WTC11 (cell line): Measurements from ENCODE around the gene IRAK1. TPM values are rescaled to one million over a fixed set of nuclear protein-coding genes. Genes with fewer than 3 reads are reported as not detected.

ENCODE experiments used
- ATAC-seq: fragments of 200-7000 bp; cut with Tn5 transposase; 2 replicates; pipeline ENCODE4 v1.10.0; 2021; ENCODE audit warnings: mild to moderate bottlenecking, moderate library complexity
- CTCF ChIA-PET: fragments of 300-600 bp; sonication (Branson Sonifier 250); formaldehyde crosslinking; loops from one replicate; lab custom pipeline; 2021; ENCODE audit warnings: antibody characterized with exemption; lab: Charles Lee
- POLR2A ChIA-PET: fragments of 350-600 bp; sonication (Branson Sonifier 250); formaldehyde crosslinking; loops from one replicate; lab custom pipeline; 2021; ENCODE audit warnings: antibody characterized with exemption; lab: Charles Lee
- DNase-seq: peaks from one replicate; pipeline ENCODE4 v3.0.0; 2021; ENCODE audit warnings: low spot score
- H3K27ac Mint-ChIP-seq: 2 replicates; pipeline ENCODE4 v1.8.0; 2021; ENCODE audit warnings: mixed read lengths
- H3K27me3 Mint-ChIP-seq: 2 replicates; pipeline ENCODE4 v1.8.0; 2021; ENCODE audit warnings: low read depth, mild to moderate bottlenecking, moderate library complexity, mixed read lengths
- H3K36me3 Mint-ChIP-seq: 2 replicates; pipeline ENCODE4 v1.8.0; 2021; ENCODE audit warnings: mixed read lengths
- H3K4me1 Mint-ChIP-seq: 2 replicates; pipeline ENCODE4 v1.8.0; 2022; ENCODE audit warnings: mixed read lengths
- H3K4me3 Mint-ChIP-seq: 2 replicates; pipeline ENCODE4 v1.8.0; 2021; ENCODE audit warnings: mild to moderate bottlenecking, moderate library complexity, mixed read lengths
- H3K9me3 Mint-ChIP-seq: 2 replicates; pipeline ENCODE4 v1.8.0; 2021; ENCODE audit warnings: mixed read lengths
- ATF1 ChIP-seq: sonication (generic); formaldehyde crosslinking; IDR thresholded peaks from 2 replicates; pipeline ENCODE4 v1.8.1; 2023; ENCODE audit warnings: mild to moderate bottlenecking, moderate library complexity, missing genetic modification reagents
- CREM ChIP-seq: sonication (generic); formaldehyde crosslinking; IDR thresholded peaks from 2 replicates; pipeline ENCODE4 v1.8.1; 2022; ENCODE audit warnings: mild to moderate bottlenecking, missing genetic modification reagents, moderate library complexity
- ELF4 ChIP-seq: sonication (generic); formaldehyde crosslinking; IDR thresholded peaks from 2 replicates; pipeline ENCODE4 v1.8.1; 2022; ENCODE audit warnings: low read depth, mild to moderate bottlenecking, moderate library complexity, missing genetic modification reagents
- FOXP1 ChIP-seq: sonication (generic); formaldehyde crosslinking; IDR thresholded peaks from 2 replicates; pipeline ENCODE4 v1.8.0; 2022; ENCODE audit warnings: missing genetic modification reagents, mild to moderate bottlenecking, moderate library complexity, borderline replicate concordance
- JAZF1 ChIP-seq: fragments of 250-450 bp; sonication (Bioruptor Pico); IDR thresholded peaks from 2 replicates; pipeline ENCODE4 v1.9.0; 2021; ENCODE audit warnings: moderate library complexity, mild to moderate bottlenecking, inconsistent platforms
- JUN ChIP-seq: sonication (generic); formaldehyde crosslinking; IDR thresholded peaks from 2 replicates; pipeline ENCODE4 v1.8.0; 2023; ENCODE audit warnings: mild to moderate bottlenecking, missing genetic modification reagents
- NFE2L1 ChIP-seq: sonication (generic); formaldehyde crosslinking; IDR thresholded peaks from 2 replicates; pipeline ENCODE4 v1.8.1; 2023; ENCODE audit warnings: missing genetic modification reagents
- NR2C2 ChIP-seq: sonication (generic); formaldehyde crosslinking; IDR thresholded peaks from 2 replicates; pipeline ENCODE4 v1.8.0; 2022; ENCODE audit warnings: mild to moderate bottlenecking, missing genetic modification reagents
- RELA ChIP-seq: sonication (generic); formaldehyde crosslinking; IDR thresholded peaks from 2 replicates; pipeline ENCODE4 v1.8.1; 2022; ENCODE audit warnings: missing genetic modification reagents, mild to moderate bottlenecking, borderline replicate concordance
- TP53 ChIP-seq: sonication (generic); formaldehyde crosslinking; IDR thresholded peaks from 2 replicates; pipeline ENCODE4 v1.8.1; 2023; ENCODE audit warnings: mild to moderate bottlenecking, missing genetic modification reagents
- total RNA-seq: library from RNA; stranded (reverse); gene quantifications from 3 replicates; pipeline ENCODE4 v1.2.3, GENCODE V29; 2021
- TF ChIP-seq, protein P1 (sequence below): sonication (generic); formaldehyde crosslinking; IDR thresholded peaks from 2 replicates; pipeline ENCODE4 v1.8.1; 2023; ENCODE audit warnings: mild to moderate bottlenecking, moderate library complexity, missing genetic modification reagents
- TF ChIP-seq, protein P2 (sequence below): sonication (generic); formaldehyde crosslinking; IDR thresholded peaks from 2 replicates; pipeline ENCODE4 v1.8.1; 2022; ENCODE audit warnings: mild to moderate bottlenecking, moderate library complexity, missing genetic modification reagents
- TF ChIP-seq, protein P3 (sequence below): fragments of 200-600 bp; IDR thresholded peaks from 2 replicates; pipeline ENCODE4 v1.8.0; 2022; ENCODE audit warnings: antibody characterized with exemption
- TF ChIP-seq, protein P4 (sequence below): sonication (generic); formaldehyde crosslinking; IDR thresholded peaks from 2 replicates; pipeline ENCODE4 v1.8.0; 2022; ENCODE audit warnings: mild to moderate bottlenecking, missing genetic modification reagents
- TF ChIP-seq, protein P5 (sequence below): sonication (generic); formaldehyde crosslinking; IDR thresholded peaks from 2 replicates; pipeline ENCODE4 v1.8.1; 2022; ENCODE audit warnings: mild to moderate bottlenecking, missing genetic modification reagents, moderate library complexity, borderline replicate concordance
- TF ChIP-seq, protein P6 (sequence below): sonication (generic); formaldehyde crosslinking; IDR thresholded peaks from 2 replicates; pipeline ENCODE4 v1.8.1; 2022; ENCODE audit warnings: low read depth, mild to moderate bottlenecking, moderate library complexity, missing genetic modification reagents, borderline replicate concordance
- TF ChIP-seq, protein P7 (sequence below): sonication (generic); formaldehyde crosslinking; conservative IDR thresholded peaks from 2 replicates; pipeline ENCODE4 v1.8.1; 2023; ENCODE audit warnings: mild to moderate bottlenecking, low read depth, missing genetic modification reagents, moderate library complexity
- TF ChIP-seq, protein P8 (sequence below): sonication (generic); formaldehyde crosslinking; IDR thresholded peaks from 2 replicates; pipeline ENCODE4 v1.8.0; 2022; ENCODE audit warnings: mild to moderate bottlenecking, missing genetic modification reagents
- TF ChIP-seq, protein P9 (sequence below): fragments of 250-450 bp; sonication (Bioruptor Pico); IDR thresholded peaks from 2 replicates; pipeline ENCODE4 v1.9.0; 2021; ENCODE audit warnings: moderate library complexity, mild to moderate bottlenecking, inconsistent platforms, borderline replicate concordance

IRAK1 gene
- total RNA-seq, 1 experiment from 2014 or later, result 32.1 TPM

DNA sequence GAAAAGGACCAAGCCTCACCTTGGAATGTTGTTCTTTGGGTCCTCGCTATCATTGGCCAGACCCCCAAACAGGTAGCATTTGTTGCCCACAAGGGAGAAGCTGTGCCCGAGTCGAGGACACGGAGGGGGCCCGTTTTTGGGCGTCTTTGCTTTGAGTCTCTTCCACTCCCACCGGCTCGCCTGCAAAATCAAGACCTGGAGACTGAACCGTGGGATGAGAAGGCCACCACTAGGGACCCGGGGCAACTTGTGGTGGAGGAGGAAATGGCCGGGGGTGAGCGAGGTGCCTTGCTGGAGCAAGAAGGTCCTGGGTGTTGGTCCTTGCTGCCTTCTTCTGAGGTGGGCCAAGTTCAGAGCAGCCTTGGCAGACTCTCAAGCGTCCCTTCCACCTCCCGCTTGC is 55.6 kb downstream of the IRAK1 start (continued):
- TF ChIP-seq, protein P1, sequence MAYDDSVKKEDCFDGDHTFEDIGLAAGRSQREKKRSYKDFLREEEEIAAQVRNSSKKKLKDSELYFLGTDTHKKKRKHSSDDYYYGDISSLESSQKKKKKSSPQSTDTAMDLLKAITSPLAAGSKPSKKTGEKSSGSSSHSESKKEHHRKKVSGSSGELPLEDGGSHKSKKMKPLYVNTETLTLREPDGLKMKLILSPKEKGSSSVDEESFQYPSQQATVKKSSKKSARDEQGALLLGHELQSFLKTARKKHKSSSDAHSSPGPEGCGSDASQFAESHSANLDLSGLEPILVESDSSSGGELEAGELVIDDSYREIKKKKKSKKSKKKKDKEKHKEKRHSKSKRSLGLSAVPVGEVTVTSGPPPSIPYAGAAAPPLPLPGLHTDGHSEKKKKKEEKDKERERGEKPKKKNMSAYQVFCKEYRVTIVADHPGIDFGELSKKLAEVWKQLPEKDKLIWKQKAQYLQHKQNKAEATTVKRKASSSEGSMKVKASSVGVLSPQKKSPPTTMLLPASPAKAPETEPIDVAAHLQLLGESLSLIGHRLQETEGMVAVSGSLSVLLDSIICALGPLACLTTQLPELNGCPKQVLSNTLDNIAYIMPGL, result no peak
- TF ChIP-seq, protein P2, sequence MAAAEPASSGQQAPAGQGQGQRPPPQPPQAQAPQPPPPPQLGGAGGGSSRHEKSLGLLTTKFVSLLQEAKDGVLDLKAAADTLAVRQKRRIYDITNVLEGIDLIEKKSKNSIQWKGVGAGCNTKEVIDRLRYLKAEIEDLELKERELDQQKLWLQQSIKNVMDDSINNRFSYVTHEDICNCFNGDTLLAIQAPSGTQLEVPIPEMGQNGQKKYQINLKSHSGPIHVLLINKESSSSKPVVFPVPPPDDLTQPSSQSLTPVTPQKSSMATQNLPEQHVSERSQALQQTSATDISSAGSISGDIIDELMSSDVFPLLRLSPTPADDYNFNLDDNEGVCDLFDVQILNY, result no peak
- no peak for TF ChIP-seq NR2C2 (CRISPR knock-in tag)
- no peak for TF ChIP-seq JAZF1 (CRISPR knock-in tag)
- no peak for TF ChIP-seq JUN
- TF ChIP-seq RELA (CRISPR knock-in tag), result no peak
- TF ChIP-seq, protein P3, sequence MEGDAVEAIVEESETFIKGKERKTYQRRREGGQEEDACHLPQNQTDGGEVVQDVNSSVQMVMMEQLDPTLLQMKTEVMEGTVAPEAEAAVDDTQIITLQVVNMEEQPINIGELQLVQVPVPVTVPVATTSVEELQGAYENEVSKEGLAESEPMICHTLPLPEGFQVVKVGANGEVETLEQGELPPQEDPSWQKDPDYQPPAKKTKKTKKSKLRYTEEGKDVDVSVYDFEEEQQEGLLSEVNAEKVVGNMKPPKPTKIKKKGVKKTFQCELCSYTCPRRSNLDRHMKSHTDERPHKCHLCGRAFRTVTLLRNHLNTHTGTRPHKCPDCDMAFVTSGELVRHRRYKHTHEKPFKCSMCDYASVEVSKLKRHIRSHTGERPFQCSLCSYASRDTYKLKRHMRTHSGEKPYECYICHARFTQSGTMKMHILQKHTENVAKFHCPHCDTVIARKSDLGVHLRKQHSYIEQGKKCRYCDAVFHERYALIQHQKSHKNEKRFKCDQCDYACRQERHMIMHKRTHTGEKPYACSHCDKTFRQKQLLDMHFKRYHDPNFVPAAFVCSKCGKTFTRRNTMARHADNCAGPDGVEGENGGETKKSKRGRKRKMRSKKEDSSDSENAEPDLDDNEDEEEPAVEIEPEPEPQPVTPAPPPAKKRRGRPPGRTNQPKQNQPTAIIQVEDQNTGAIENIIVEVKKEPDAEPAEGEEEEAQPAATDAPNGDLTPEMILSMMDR, result no peak
- TF ChIP-seq, protein P4, sequence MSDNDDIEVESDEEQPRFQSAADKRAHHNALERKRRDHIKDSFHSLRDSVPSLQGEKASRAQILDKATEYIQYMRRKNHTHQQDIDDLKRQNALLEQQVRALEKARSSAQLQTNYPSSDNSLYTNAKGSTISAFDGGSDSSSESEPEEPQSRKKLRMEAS (CRISPR knock-in tag), result no peak
- no peak for TF ChIP-seq ELF4 (CRISPR knock-in tag)
- TF ChIP-seq TP53 (CRISPR knock-in tag), result no peak
- TF ChIP-seq CREM (CRISPR knock-in tag), result no peak
- TF ChIP-seq, protein P5, sequence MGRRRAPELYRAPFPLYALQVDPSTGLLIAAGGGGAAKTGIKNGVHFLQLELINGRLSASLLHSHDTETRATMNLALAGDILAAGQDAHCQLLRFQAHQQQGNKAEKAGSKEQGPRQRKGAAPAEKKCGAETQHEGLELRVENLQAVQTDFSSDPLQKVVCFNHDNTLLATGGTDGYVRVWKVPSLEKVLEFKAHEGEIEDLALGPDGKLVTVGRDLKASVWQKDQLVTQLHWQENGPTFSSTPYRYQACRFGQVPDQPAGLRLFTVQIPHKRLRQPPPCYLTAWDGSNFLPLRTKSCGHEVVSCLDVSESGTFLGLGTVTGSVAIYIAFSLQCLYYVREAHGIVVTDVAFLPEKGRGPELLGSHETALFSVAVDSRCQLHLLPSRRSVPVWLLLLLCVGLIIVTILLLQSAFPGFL, result no peak
- TF ChIP-seq, protein P6, sequence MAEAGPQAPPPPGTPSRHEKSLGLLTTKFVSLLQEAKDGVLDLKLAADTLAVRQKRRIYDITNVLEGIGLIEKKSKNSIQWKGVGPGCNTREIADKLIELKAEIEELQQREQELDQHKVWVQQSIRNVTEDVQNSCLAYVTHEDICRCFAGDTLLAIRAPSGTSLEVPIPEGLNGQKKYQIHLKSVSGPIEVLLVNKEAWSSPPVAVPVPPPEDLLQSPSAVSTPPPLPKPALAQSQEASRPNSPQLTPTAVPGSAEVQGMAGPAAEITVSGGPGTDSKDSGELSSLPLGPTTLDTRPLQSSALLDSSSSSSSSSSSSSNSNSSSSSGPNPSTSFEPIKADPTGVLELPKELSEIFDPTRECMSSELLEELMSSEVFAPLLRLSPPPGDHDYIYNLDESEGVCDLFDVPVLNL (CRISPR knock-in tag), result no peak
- TF ChIP-seq, protein P7, sequence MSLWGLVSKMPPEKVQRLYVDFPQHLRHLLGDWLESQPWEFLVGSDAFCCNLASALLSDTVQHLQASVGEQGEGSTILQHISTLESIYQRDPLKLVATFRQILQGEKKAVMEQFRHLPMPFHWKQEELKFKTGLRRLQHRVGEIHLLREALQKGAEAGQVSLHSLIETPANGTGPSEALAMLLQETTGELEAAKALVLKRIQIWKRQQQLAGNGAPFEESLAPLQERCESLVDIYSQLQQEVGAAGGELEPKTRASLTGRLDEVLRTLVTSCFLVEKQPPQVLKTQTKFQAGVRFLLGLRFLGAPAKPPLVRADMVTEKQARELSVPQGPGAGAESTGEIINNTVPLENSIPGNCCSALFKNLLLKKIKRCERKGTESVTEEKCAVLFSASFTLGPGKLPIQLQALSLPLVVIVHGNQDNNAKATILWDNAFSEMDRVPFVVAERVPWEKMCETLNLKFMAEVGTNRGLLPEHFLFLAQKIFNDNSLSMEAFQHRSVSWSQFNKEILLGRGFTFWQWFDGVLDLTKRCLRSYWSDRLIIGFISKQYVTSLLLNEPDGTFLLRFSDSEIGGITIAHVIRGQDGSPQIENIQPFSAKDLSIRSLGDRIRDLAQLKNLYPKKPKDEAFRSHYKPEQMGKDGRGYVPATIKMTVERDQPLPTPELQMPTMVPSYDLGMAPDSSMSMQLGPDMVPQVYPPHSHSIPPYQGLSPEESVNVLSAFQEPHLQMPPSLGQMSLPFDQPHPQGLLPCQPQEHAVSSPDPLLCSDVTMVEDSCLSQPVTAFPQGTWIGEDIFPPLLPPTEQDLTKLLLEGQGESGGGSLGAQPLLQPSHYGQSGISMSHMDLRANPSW (CRISPR knock-in tag), result no peak
- no peak for TF ChIP-seq FOXP1 (CRISPR knock-in tag)

DNA sequence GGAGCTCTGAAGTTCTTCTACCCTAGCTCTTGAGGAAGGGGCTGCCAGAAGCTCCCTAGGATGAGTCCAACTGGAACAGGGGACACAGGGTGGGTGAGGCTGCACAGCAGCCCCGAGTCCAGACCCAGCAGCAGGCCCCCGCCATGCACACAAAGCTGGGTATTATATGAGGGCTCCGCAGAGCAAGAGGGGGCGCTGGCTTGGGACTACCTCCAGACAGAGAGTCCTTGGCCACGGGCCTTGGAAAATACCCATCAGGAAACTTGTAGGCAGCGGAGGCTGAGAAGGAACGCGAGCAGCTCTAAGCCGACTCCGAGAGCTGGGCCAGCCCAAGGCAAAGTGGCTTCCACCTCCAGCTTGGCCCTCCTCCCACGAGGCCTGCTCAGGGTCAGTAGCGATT is 56.2 kb downstream of the IRAK1 start:
- CTCF ChIA-PET, result interaction anchor here (0.6 to 1.2 kb wide), 2 partner anchors 15 to 384 kb away, joined by 3 to 4 read pairs; no protein-coding TSS in a partner anchor
- no peaks in the 10 kb centered on the region for H3K27me3 Mint-ChIP-seq
- ATAC-seq (no peak), DNase-seq (no peak)
- H3K4me3 Mint-ChIP-seq, result no peak overlapping the region
- peaks cover 21% of the 10 kb centered on the region for H3K4me1 Mint-ChIP-seq
- H3K27ac Mint-ChIP-seq, result no peak overlapping the region
- POLR2A ChIA-PET, result interaction anchor here (0.5 kb wide), 1 partner anchor 87 kb away, joined by 3 read pairs; no protein-coding TSS in a partner anchor
- TF ChIP-seq JUN, result no peak
- TF ChIP-seq, protein P5, result no peak
- TF ChIP-seq ATF1 (CRISPR knock-in tag), result no peak
- no peak for TF ChIP-seq NFE2L1
- TF ChIP-seq, protein P8, sequence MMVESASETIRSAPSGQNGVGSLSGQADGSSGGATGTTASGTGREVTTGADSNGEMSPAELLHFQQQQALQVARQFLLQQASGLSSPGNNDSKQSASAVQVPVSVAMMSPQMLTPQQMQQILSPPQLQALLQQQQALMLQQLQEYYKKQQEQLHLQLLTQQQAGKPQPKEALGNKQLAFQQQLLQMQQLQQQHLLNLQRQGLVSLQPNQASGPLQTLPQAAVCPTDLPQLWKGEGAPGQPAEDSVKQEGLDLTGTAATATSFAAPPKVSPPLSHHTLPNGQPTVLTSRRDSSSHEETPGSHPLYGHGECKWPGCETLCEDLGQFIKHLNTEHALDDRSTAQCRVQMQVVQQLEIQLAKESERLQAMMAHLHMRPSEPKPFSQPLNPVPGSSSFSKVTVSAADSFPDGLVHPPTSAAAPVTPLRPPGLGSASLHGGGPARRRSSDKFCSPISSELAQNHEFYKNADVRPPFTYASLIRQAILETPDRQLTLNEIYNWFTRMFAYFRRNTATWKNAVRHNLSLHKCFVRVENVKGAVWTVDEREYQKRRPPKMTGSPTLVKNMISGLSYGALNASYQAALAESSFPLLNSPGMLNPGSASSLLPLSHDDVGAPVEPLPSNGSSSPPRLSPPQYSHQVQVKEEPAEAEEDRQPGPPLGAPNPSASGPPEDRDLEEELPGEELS (CRISPR knock-in tag), result no peak
- TF ChIP-seq, protein P9, sequence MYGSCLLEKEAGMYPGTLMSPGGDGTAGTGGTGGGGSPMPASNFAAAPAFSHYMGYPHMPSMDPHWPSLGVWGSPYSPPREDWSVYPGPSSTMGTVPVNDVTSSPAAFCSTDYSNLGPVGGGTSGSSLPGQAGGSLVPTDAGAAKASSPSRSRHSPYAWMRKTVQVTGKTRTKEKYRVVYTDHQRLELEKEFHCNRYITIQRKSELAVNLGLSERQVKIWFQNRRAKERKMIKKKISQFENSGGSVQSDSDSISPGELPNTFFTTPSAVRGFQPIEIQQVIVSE (CRISPR knock-in tag), result no peak
- peaks cover 16% of the 10 kb centered on the region for H3K36me3 Mint-ChIP-seq
- no peaks in the 10 kb centered on the region for H3K9me3 Mint-ChIP-seq
